ENCODE results near the gene TM6SF1. TPM values are rescaled to one million over a fixed set of nuclear protein-coding genes. Genes with fewer than 3 reads are reported as not detected.

Gene TM6SF1
- total RNA-seq, 1 donor from 2014 or later = not detected

GRCh38 chr15:83158393-83158792, 50.9 kb downstream of the TM6SF1 start:
- H3K36me3 ChIP-seq = peaks cover 17% of the 10 kb centered on the region
- Mint-ChIP-seq H3K4me1 (no peaks in the 10 kb centered on the region), H3K27ac (no peak overlapping the region), H3K9me3 (no peaks in the 10 kb centered on the region), H3K27me3 (ENCODE audit: insufficient read depth, low read depth) (no peaks in the 10 kb centered on the region), H3K4me3 (no peak overlapping the region), H3K36me3 (peaks cover 28% of the 10 kb centered on the region)
- peaks cover 22% of the 10 kb centered on the region for H3K79me2 ChIP-seq (ENCODE audit: low read depth)
- H3K4me1 ChIP-seq = no peaks in the 10 kb centered on the region
- H3K4me2 ChIP-seq = no peak overlapping the region
- H3K27me3 ChIP-seq = no peaks in the 10 kb centered on the region
- no peak overlapping the region for H3K27ac ChIP-seq
- H3F3A ChIP-seq (ENCODE audit: low read depth) = no peaks in the 10 kb centered on the region
- H4K20me1 ChIP-seq (ENCODE audit: low read depth) = peaks cover 14% of the 10 kb centered on the region
- H2AFZ ChIP-seq (replicated peaks) = no peak overlapping the region
- no peak for DNase-seq (ENCODE audit: low spot score)
- no peak overlapping the region for H3K4me3 ChIP-seq
- H3K9me3 ChIP-seq (ENCODE audit: low read depth) = no peaks in the 10 kb centered on the region
- no peak overlapping the region for H3K9ac ChIP-seq
- TF ChIP-seq EZH2phosphoT487 (IDR thresholded peaks at IDR 0.05) (no peak), CTCF (IDR thresholded peaks at IDR 0.05) (no peak), EZH2 (IDR thresholded peaks at IDR 0.05) (no peak)

GRCh38 chr15:83160741-83161140, 53.3 kb downstream of the TM6SF1 start:
- H3F3A ChIP-seq (ENCODE audit: low read depth) = no peaks in the 10 kb centered on the region
- H3K4me1 ChIP-seq = no peaks in the 10 kb centered on the region
- TF ChIP-seq EZH2 (IDR thresholded peaks at IDR 0.05) (no peak), EZH2phosphoT487 (IDR thresholded peaks at IDR 0.05) (no peak), CTCF (IDR thresholded peaks at IDR 0.05) (no peak)
- no peak overlapping the region for H2AFZ ChIP-seq (replicated peaks)
- peaks cover 4% of the 10 kb centered on the region for H3K9me3 Mint-ChIP-seq
- H3K36me3 ChIP-seq = peaks cover 22% of the 10 kb centered on the region
- H3K9me3 ChIP-seq (ENCODE audit: low read depth) = no peaks in the 10 kb centered on the region
- H3K27ac ChIP-seq = no peak overlapping the region
- H3K79me2 ChIP-seq (ENCODE audit: low read depth) = peaks cover 44% of the 10 kb centered on the region
- no peak overlapping the region for H3K4me3 ChIP-seq
- H3K4me1 Mint-ChIP-seq = no peaks in the 10 kb centered on the region
- peaks cover 33% of the 10 kb centered on the region for H4K20me1 ChIP-seq (ENCODE audit: low read depth)
- no peak overlapping the region for H3K4me2 ChIP-seq
- no peak overlapping the region for H3K4me3 Mint-ChIP-seq
- DNase-seq (ENCODE audit: low spot score) = no peak
- H3K27me3 ChIP-seq = no peaks in the 10 kb centered on the region
- H3K27ac Mint-ChIP-seq = no peak overlapping the region
- peaks cover 35% of the 10 kb centered on the region for H3K36me3 Mint-ChIP-seq
- no peaks in the 10 kb centered on the region for H3K27me3 Mint-ChIP-seq (ENCODE audit: insufficient read depth, low read depth)
- H3K9ac ChIP-seq = no peak overlapping the region

- Mint-ChIP-seq H3K27me3 (ENCODE audit: insufficient read depth, low read depth) (no peaks in the 10 kb centered on the region), H3K27ac (no peak overlapping the region)
Observed at GRCh38 chr15:83163032-83163431, 55.6 kb downstream of the TM6SF1 start.

More at GRCh38 chr15:83163032-83163431, 55.6 kb downstream of the TM6SF1 start:
- TF ChIP-seq CTCF (IDR thresholded peaks at IDR 0.05) (no peak), EZH2 (IDR thresholded peaks at IDR 0.05) (no peak), EZH2phosphoT487 (IDR thresholded peaks at IDR 0.05) (no peak)
- H3K9me3 ChIP-seq (ENCODE audit: low read depth) = peaks cover 8% of the 10 kb centered on the region
- H3K79me2 ChIP-seq (ENCODE audit: low read depth) = peaks cover 67% of the 10 kb centered on the region
- Mint-ChIP-seq H3K9me3 (peaks cover 25% of the 10 kb centered on the region), H3K4me3 (no peak overlapping the region), H3K4me1 (no peaks in the 10 kb centered on the region), H3K36me3 (peaks cover 40% of the 10 kb centered on the region)
- no peak for DNase-seq (ENCODE audit: low spot score)
- H3K4me3 ChIP-seq = no peak overlapping the region
- no peak overlapping the region for H3K4me2 ChIP-seq
- H3K36me3 ChIP-seq = peaks cover 10% of the 10 kb centered on the region
- no peaks in the 10 kb centered on the region for H3K4me1 ChIP-seq
- H3K9ac ChIP-seq = no peak overlapping the region
- peaks cover 30% of the 10 kb centered on the region for H4K20me1 ChIP-seq (ENCODE audit: low read depth)
- H3F3A ChIP-seq (ENCODE audit: low read depth) = no peaks in the 10 kb centered on the region
- no peak overlapping the region for H3K27ac ChIP-seq
- no peaks in the 10 kb centered on the region for H3K27me3 ChIP-seq
- H2AFZ ChIP-seq (replicated peaks) = no peak overlapping the region
